Neural progenitor cell (in vitro differentiated cells): ENCODE measurements around the gene CEP290.

ENCODE experiments used
- EZH2 ChIP-seq: fragments of 200-600 bp; sonication (generic); IDR thresholded peaks from 2 replicates; pipeline ENCODE4 v1.6.1; 2017; ENCODE audit warnings: antibody characterized with exemption, mild to moderate bottlenecking, moderate library complexity
- TF ChIP-seq, protein P1 (sequence below): fragments of 200-600 bp; sonication (generic); IDR thresholded peaks from 2 replicates; pipeline ENCODE4 v1.5.1; 2017; ENCODE audit warnings: antibody characterized with exemption, mild to moderate bottlenecking

DNA sequence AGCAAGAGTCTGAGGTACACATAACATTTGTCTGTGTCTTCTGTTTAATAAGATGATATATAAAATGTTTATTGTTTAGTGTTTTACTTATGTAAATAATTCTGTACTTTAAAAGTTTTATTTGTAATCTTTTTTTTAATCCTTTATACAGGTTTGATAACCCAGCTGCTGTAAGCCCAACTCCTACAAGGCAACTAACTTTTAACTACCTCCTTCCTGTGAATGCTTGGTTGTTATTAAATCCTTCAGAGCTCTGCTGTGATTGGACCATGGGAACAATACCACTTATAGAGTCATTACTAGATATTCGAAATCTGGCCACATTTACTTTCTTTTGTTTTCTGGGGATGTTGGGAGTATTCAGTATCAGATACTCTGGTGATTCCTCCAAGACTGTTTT, 24.3 kb upstream of the CEP290 start:
- TF ChIP-seq, protein P1, sequence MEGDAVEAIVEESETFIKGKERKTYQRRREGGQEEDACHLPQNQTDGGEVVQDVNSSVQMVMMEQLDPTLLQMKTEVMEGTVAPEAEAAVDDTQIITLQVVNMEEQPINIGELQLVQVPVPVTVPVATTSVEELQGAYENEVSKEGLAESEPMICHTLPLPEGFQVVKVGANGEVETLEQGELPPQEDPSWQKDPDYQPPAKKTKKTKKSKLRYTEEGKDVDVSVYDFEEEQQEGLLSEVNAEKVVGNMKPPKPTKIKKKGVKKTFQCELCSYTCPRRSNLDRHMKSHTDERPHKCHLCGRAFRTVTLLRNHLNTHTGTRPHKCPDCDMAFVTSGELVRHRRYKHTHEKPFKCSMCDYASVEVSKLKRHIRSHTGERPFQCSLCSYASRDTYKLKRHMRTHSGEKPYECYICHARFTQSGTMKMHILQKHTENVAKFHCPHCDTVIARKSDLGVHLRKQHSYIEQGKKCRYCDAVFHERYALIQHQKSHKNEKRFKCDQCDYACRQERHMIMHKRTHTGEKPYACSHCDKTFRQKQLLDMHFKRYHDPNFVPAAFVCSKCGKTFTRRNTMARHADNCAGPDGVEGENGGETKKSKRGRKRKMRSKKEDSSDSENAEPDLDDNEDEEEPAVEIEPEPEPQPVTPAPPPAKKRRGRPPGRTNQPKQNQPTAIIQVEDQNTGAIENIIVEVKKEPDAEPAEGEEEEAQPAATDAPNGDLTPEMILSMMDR: no peak
- no peak for TF ChIP-seq EZH2
